Measurements from ENCODE around the gene ZNF230.
A peak's percentile ranks its signal among the peaks of the same experiment; 100 is the strongest.

The ZNF230 gene

DNA sequence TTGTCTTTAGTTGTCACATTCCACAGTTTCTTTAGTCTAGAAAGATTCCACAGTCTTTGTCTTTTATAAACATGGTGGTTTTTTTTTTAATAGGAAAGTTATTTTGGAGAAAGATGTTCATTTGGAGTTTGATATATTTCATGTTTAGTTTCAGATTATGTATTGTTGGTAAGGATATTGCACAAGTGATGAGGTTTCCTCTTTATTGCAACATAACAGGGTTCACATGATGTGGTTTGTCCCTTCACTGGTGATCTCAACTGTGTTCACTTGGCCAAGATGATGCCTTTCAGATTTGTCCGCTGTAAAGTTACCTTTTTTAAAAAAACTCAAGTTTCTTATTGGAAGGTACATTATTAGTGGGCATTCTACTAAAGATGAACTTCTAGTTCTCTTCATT lies 3.2 kb downstream of the ZNF230 start:
- Histone ChIP-seq H3K4me1 (ENCODE audit: control insufficient read depth, insufficient read depth, low read depth, low read length) (peaks cover 5% of the 10 kb centered on the region), H3K4me2 (ENCODE audit: low read length, poor library complexity, severe bottlenecking) (no peak overlapping the region), H3K14ac (ENCODE audit: low read length in 2 of 2) (no peak overlapping the region), H4K8ac (ENCODE audit: low read length) (no peak overlapping the region), H2BK15ac (ENCODE audit: low read depth, poor library complexity, severe bottlenecking) (no peak overlapping the region), H3K27ac (ENCODE audit: low read length, poor library complexity, severe bottlenecking) (no peak overlapping the region), H2AK5ac (ENCODE audit: low read length, severe bottlenecking) (no peak overlapping the region), H3K36me3 (ENCODE audit: control insufficient read depth in 1 of 2, insufficient read depth in 2 of 2, low read depth in 1 of 2, low read length in 2 of 2) (peaks cover 30 to 43% of the 10 kb centered on the region in 2 experiments), H3K9me3 (ENCODE audit: control insufficient read depth, low read length) (peaks cover 43% of the 10 kb centered on the region), H3K23ac (ENCODE audit: low read length in 2 of 2) (no peak overlapping the region), H2AFZ (ENCODE audit: low read depth, low read length) (no peak overlapping the region), H3K79me1 (replicated peaks; ENCODE audit: low read length, poor library complexity, severe bottlenecking) (peaks cover 21% of the 10 kb centered on the region), H2BK5ac (ENCODE audit: low read depth, low read length, poor library complexity, severe bottlenecking) (no peak overlapping the region), H2BK120ac (ENCODE audit: low read depth, low read length) (no peak overlapping the region), H3K27me3 (ENCODE audit: control insufficient read depth in 1 of 2, insufficient read depth in 1 of 2, low read length in 2 of 2) (no peaks in the 10 kb centered on the region), H3K18ac (ENCODE audit: low read depth in 1 of 2, low read length in 2 of 2) (no peak overlapping the region), H3K4me3 (ENCODE audit: insufficient read depth in 1 of 2, low read depth in 1 of 2, low read length in 2 of 2) (no peak overlapping the region), H2BK12ac (ENCODE audit: low read length in 2 of 2) (no peak overlapping the region), H3K4ac (ENCODE audit: low read depth in 1 of 2, low read length in 2 of 2) (no peak overlapping the region), H4K91ac (ENCODE audit: low read length) (no peak overlapping the region), H3K9ac (ENCODE audit: low read length) (no peak overlapping the region)
- DNase-seq = peak; percentile 41
- 100% methylated on average over 1 of the region's 1 CpG for WGBS

DNA sequence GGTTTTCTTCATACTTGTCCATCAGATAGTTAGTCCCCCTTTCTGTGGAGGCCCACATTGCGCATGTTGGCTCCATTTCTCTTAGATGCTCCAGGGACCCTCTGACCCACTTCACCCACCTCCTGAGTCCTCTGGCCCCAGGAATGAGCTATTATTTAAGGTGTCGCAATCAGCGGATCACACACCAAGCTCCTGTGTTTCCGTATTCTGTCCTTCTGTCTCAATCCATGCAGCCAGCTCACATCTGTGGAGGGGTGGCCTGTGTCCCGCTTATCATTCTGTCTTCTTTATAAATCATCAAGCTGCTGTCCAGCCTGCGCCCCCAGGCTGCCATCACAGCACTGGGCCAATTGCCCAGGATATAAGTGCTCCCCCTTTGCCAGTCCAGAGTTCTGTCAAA lies 4.7 kb downstream of the ZNF230 start:
- Histone ChIP-seq H4K91ac (ENCODE audit: low read length) (no peak overlapping the region), H3K4me2 (ENCODE audit: low read length, poor library complexity, severe bottlenecking) (no peak overlapping the region), H2BK12ac (ENCODE audit: low read length in 2 of 2) (no peak overlapping the region), H3K23ac (ENCODE audit: low read length in 2 of 2) (no peak overlapping the region), H3K9me3 (ENCODE audit: control insufficient read depth, low read length) (peaks cover 58% of the 10 kb centered on the region), H3K36me3 (ENCODE audit: control insufficient read depth in 1 of 2, insufficient read depth in 2 of 2, low read depth in 1 of 2, low read length in 2 of 2) (peaks cover 32 to 58% of the 10 kb centered on the region in 2 experiments), H3K14ac (ENCODE audit: low read length in 2 of 2) (no peak overlapping the region), H3K4me3 (ENCODE audit: insufficient read depth in 1 of 2, low read depth in 1 of 2, low read length in 2 of 2) (no peak overlapping the region), H3K27ac (ENCODE audit: low read length, poor library complexity, severe bottlenecking) (no peak overlapping the region), H4K8ac (ENCODE audit: low read length) (no peak overlapping the region), H2BK5ac (ENCODE audit: low read depth, low read length, poor library complexity, severe bottlenecking) (no peak overlapping the region), H3K27me3 (ENCODE audit: control insufficient read depth in 1 of 2, insufficient read depth in 1 of 2, low read length in 2 of 2) (no peaks in the 10 kb centered on the region), H3K9ac (ENCODE audit: low read length) (no peak overlapping the region), H2AK5ac (ENCODE audit: low read length, severe bottlenecking) (no peak overlapping the region), H3K4ac (ENCODE audit: low read depth in 1 of 2, low read length in 2 of 2) (no peak overlapping the region), H2BK15ac (ENCODE audit: low read depth, poor library complexity, severe bottlenecking) (no peak overlapping the region), H3K4me1 (ENCODE audit: control insufficient read depth, insufficient read depth, low read depth, low read length) (peaks cover 3% of the 10 kb centered on the region), H3K79me1 (replicated peaks; ENCODE audit: low read length, poor library complexity, severe bottlenecking) (peaks cover 21% of the 10 kb centered on the region), H2AFZ (ENCODE audit: low read depth, low read length) (no peak overlapping the region), H2BK120ac (ENCODE audit: low read depth, low read length) (no peak overlapping the region), H3K18ac (ENCODE audit: low read depth in 1 of 2, low read length in 2 of 2) (no peak overlapping the region)
- no peak for DNase-seq
- 97% methylated on average over 6 of the region's 6 CpGs for WGBS

DNA sequence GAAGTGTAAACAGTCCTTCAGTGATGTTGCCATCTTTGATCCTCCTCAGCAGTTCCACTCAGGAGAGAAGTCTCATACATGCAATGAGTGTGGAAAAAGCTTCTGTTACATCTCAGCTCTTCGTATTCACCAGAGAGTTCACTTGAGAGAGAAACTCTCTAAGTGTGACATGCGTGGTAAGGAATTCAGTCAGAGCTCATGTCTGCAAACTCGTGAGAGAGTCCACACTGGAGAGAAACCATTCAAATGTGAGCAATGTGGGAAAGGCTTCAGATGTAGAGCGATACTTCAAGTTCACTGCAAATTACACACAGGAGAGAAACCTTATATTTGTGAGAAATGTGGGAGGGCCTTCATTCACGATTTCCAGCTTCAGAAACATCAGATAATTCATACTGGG lies 7.7 kb downstream of the ZNF230 start:
- Histone ChIP-seq H3K4me2 (ENCODE audit: low read length, poor library complexity, severe bottlenecking) (no peak overlapping the region), H3K14ac (ENCODE audit: low read length in 2 of 2) (no peak overlapping the region), H3K9me3 (ENCODE audit: control insufficient read depth, low read length) (peaks cover 71% of the 10 kb centered on the region), H3K27ac (ENCODE audit: low read length, poor library complexity, severe bottlenecking) (no peak overlapping the region), H2BK15ac (ENCODE audit: low read depth, poor library complexity, severe bottlenecking) (no peak overlapping the region), H2BK12ac (ENCODE audit: low read length in 2 of 2) (no peak overlapping the region), H3K9ac (ENCODE audit: low read length) (no peak overlapping the region), H2AK5ac (ENCODE audit: low read length, severe bottlenecking) (no peak overlapping the region), H2BK5ac (ENCODE audit: low read depth, low read length, poor library complexity, severe bottlenecking) (no peak overlapping the region), H3K4me3 (ENCODE audit: insufficient read depth in 1 of 2, low read depth in 1 of 2, low read length in 2 of 2) (peak overlapping the region in 1 of 2 experiments; percentile 50), H3K79me1 (replicated peaks; ENCODE audit: low read length, poor library complexity, severe bottlenecking) (peaks cover 12% of the 10 kb centered on the region), H4K91ac (ENCODE audit: low read length) (no peak overlapping the region), H2BK120ac (ENCODE audit: low read depth, low read length) (no peak overlapping the region), H3K18ac (ENCODE audit: low read depth in 1 of 2, low read length in 2 of 2) (no peak overlapping the region), H3K23ac (ENCODE audit: low read length in 2 of 2) (no peak overlapping the region), H3K27me3 (ENCODE audit: control insufficient read depth in 1 of 2, insufficient read depth in 1 of 2, low read length in 2 of 2) (no peaks in the 10 kb centered on the region), H3K36me3 (ENCODE audit: control insufficient read depth in 1 of 2, insufficient read depth in 2 of 2, low read depth in 1 of 2, low read length in 2 of 2) (peaks cover 32 to 62% of the 10 kb centered on the region in 2 experiments), H3K4me1 (ENCODE audit: control insufficient read depth, insufficient read depth, low read depth, low read length) (no peaks in the 10 kb centered on the region), H4K8ac (ENCODE audit: low read length) (no peak overlapping the region), H2AFZ (ENCODE audit: low read depth, low read length) (no peak overlapping the region), H3K4ac (ENCODE audit: low read depth in 1 of 2, low read length in 2 of 2) (no peak overlapping the region)
- WGBS = 96% methylated on average over 5 of the region's 5 CpGs
- DNase-seq = no peak

DNA sequence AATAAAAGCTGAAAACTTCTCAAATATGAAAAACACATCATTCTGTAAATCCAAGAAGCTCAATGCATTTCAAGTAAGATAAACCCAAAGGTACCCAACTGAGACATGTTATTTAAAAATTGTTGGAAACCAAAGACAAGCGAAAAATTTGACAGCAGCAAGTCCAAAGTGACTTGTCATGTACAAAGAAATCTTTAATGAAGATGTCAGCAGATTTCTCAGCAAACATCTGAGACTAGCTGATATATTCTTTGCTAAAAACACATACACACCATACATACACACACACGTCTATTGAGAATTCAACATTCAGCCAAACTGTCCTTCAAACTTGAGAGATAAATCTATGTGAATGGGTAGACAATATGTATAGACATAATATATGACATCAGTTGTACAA lies 16.7 kb downstream of the ZNF230 start:
- Histone ChIP-seq H2BK12ac (ENCODE audit: low read length in 2 of 2) (no peak overlapping the region), H2BK15ac (ENCODE audit: low read depth, poor library complexity, severe bottlenecking) (no peak overlapping the region), H3K14ac (ENCODE audit: low read length in 2 of 2) (no peak overlapping the region), H3K9ac (ENCODE audit: low read length) (no peak overlapping the region), H4K91ac (ENCODE audit: low read length) (no peak overlapping the region), H3K36me3 (ENCODE audit: control insufficient read depth in 1 of 2, insufficient read depth in 2 of 2, low read depth in 1 of 2, low read length in 2 of 2) (no peaks in the 10 kb centered on the region), H3K79me1 (replicated peaks; ENCODE audit: low read length, poor library complexity, severe bottlenecking) (no peaks in the 10 kb centered on the region), H4K8ac (ENCODE audit: low read length) (no peak overlapping the region), H3K27me3 (ENCODE audit: control insufficient read depth in 1 of 2, insufficient read depth in 1 of 2, low read length in 2 of 2) (no peaks in the 10 kb centered on the region), H3K27ac (ENCODE audit: low read length, poor library complexity, severe bottlenecking) (no peak overlapping the region), H3K4ac (ENCODE audit: low read depth in 1 of 2, low read length in 2 of 2) (no peak overlapping the region), H3K4me2 (ENCODE audit: low read length, poor library complexity, severe bottlenecking) (no peak overlapping the region), H3K9me3 (ENCODE audit: control insufficient read depth, low read length) (peaks cover 4% of the 10 kb centered on the region), H3K4me1 (ENCODE audit: control insufficient read depth, insufficient read depth, low read depth, low read length) (no peaks in the 10 kb centered on the region), H3K4me3 (ENCODE audit: insufficient read depth in 1 of 2, low read depth in 1 of 2, low read length in 2 of 2) (no peak overlapping the region), H3K18ac (ENCODE audit: low read depth in 1 of 2, low read length in 2 of 2) (no peak overlapping the region), H2AFZ (ENCODE audit: low read depth, low read length) (no peak overlapping the region), H2BK120ac (ENCODE audit: low read depth, low read length) (no peak overlapping the region), H3K23ac (ENCODE audit: low read length in 2 of 2) (no peak overlapping the region), H2BK5ac (ENCODE audit: low read depth, low read length, poor library complexity, severe bottlenecking) (no peak overlapping the region), H2AK5ac (ENCODE audit: low read length, severe bottlenecking) (no peak overlapping the region)
- 8% methylated on average over 1 of the region's 2 CpGs for WGBS
- no peak for DNase-seq

Data from mesenchymal stem cell (in vitro differentiated cells and primary cell).